Gastrocnemius medialis (tissue), 4 donors: Measurements from ENCODE around the gene PGPEP1.

ENCODE experiments used
- CTCF ChIP-seq, 5 experiments: fragments of 450-650 bp in 3 of 5; fragments of 200-600 bp in 2 of 5; sonication (generic) in 2 of 5; IDR thresholded peaks in 4 of 5; conservative IDR thresholded peaks in 1 of 5; 1 replicate in 4 of 5; 2 replicates in 1 of 5; pipeline ENCODE4 v1.5.1; 2016 to 2019; ENCODE audit warnings: antibody characterized with exemption in 5 of 5, mild to moderate bottlenecking in 3 of 5, moderate library complexity in 3 of 5
- POLR2A ChIP-seq, 2 donors: fragments of 450-650 bp; IDR thresholded peaks; one replicate each; pipeline ENCODE4 v1.6.1; 2017; ENCODE audit warnings: antibody characterized with exemption in 2 of 2, mild to moderate bottlenecking in 2 of 2, moderate library complexity in 2 of 2

- TF ChIP-seq POLR2A (IDR thresholded peaks at IDR 0.05): no peak
- TF ChIP-seq CTCF (IDR thresholded peaks at IDR 0.05 in 4 of 5, conservative IDR thresholded peaks at IDR 0.05 in 1 of 5): no peak
Observed at GRCh38 chr19:18393836-18394235, 53.4 kb downstream of the PGPEP1 start.
